Activated CD4-positive, alpha-beta memory T cell treated with anti-CD3 and anti-CD28 coated beads for 36 hours (primary cell): ENCODE measurements around the gene CHD9. TPM values are rescaled to one million over a fixed set of nuclear protein-coding genes. Genes with fewer than 3 reads are reported as not detected.

ENCODE experiments used
- CTCF ChIA-PET: fragments of 350-600 bp; sonication (Branson Sonifier 250); formaldehyde crosslinking; loops from one replicate; lab custom pipeline; 2021; ENCODE audit warnings: antibody characterized with exemption, inconsistent platforms; lab: Charles Lee
- POLR2A ChIA-PET: fragments of 350-600 bp; sonication (Branson Sonifier 250); formaldehyde crosslinking; loops from one replicate; lab custom pipeline; 2021; ENCODE audit warnings: antibody characterized with exemption; lab: Charles Lee
- DNase-seq: peaks from one replicate; pipeline ENCODE4 v3.0.0-alpha.2; 2020
- H3K27ac Mint-ChIP-seq: one replicate; pipeline ENCODE4 v1.8.0; 2021; ENCODE audit warnings: mixed read lengths
- H3K27me3 Mint-ChIP-seq: one replicate; pipeline ENCODE4 v1.8.0; 2021; ENCODE audit warnings: mixed read lengths
- H3K36me3 Mint-ChIP-seq: one replicate; pipeline ENCODE4 v1.8.0; 2021; ENCODE audit warnings: mixed read lengths
- H3K4me1 Mint-ChIP-seq: one replicate; pipeline ENCODE4 v1.8.0; 2021; ENCODE audit warnings: low read depth, mixed read lengths
- H3K4me3 Mint-ChIP-seq: one replicate; pipeline ENCODE4 v1.8.0; 2021; ENCODE audit warnings: mild to moderate bottlenecking, mixed read lengths
- H3K9me3 Mint-ChIP-seq: one replicate; pipeline ENCODE4 v1.8.0; 2021; ENCODE audit warnings: mixed read lengths
- intact Hi-C: fragments of 100-400 bp; cut with micrococcal nuclease; formaldehyde crosslinking; loops from one replicate; pipeline ENCODE4 v1.15.1; 2023
- total RNA-seq, 2 experiments: library from RNA; stranded (reverse); gene quantifications; one replicate each; pipeline ENCODE4 v1.2.3, GENCODE V29; 2021

CHD9 gene
- total RNA-seq, 2 experiments from 2014 or later = 15.0 to 15.5 TPM

GRCh38 chr16:53082509-53082908 lies 27.7 kb downstream of the CHD9 start:
- H3K36me3 Mint-ChIP-seq = no peaks in the 10 kb centered on the region
- H3K4me1 Mint-ChIP-seq = peaks cover 2% of the 10 kb centered on the region
- no peak overlapping the region for H3K4me3 Mint-ChIP-seq
- H3K9me3 Mint-ChIP-seq = no peaks in the 10 kb centered on the region
- CTCF ChIA-PET = interaction anchor here (0.7 kb wide), 1 partner anchor 28 kb away, joined by 3 read pairs; the partner anchor contains the start of gene CHD9
- intact Hi-C loops = no loop called here
- POLR2A ChIA-PET = no interaction called here
- no peak for DNase-seq
- H3K27me3 Mint-ChIP-seq = no peaks in the 10 kb centered on the region
- no peak overlapping the region for H3K27ac Mint-ChIP-seq

DNA sequence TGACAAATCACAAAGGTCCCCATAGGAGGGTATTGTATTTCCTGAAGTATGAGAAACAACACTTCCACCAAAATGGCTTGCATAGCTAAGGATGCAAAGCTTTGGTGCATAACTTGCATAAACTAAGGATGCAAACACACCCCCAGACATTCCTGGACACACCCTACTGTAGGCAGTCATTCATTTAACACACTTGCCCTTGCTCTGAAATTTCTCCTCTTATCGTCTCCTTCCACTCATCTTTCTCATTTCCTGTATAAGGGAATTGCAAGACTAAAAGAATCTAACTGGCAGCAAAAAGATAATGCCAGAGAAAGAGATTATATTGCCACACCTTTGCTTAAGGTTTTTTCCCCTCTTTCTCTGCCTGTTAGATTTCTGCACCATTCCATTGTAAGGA lies 28.3 kb downstream of the CHD9 start:
- no peaks in the 10 kb centered on the region for H3K9me3 Mint-ChIP-seq
- DNase-seq = no peak
- intact Hi-C loops = no loop called here
- H3K4me3 Mint-ChIP-seq = no peak overlapping the region
- CTCF ChIA-PET = no interaction called here
- H3K36me3 Mint-ChIP-seq = no peaks in the 10 kb centered on the region
- POLR2A ChIA-PET = no interaction called here
- peaks cover under 1% of the 10 kb centered on the region for H3K4me1 Mint-ChIP-seq
- H3K27ac Mint-ChIP-seq = no peak overlapping the region
- no peaks in the 10 kb centered on the region for H3K27me3 Mint-ChIP-seq

- Mint-ChIP-seq H3K9me3 (no peaks in the 10 kb centered on the region), H3K4me3 (no peak overlapping the region), H3K4me1 (no peaks in the 10 kb centered on the region), H3K27me3 (no peaks in the 10 kb centered on the region), H3K36me3 (no peaks in the 10 kb centered on the region), H3K27ac (no peak overlapping the region)
- intact Hi-C loops = no loop called here
- no peak for DNase-seq
- ChIA-PET CTCF (no interaction called here), POLR2A (no interaction called here)
Measured at GRCh38 chr16:53084141-53084541, 29.4 kb downstream of the CHD9 start.

- intact Hi-C loops = no loop called here
- Mint-ChIP-seq H3K4me1 (no peaks in the 10 kb centered on the region), H3K4me3 (no peak overlapping the region), H3K9me3 (no peaks in the 10 kb centered on the region), H3K36me3 (no peaks in the 10 kb centered on the region), H3K27ac (no peak overlapping the region), H3K27me3 (no peaks in the 10 kb centered on the region)
- ChIA-PET POLR2A (no interaction called here), CTCF (no interaction called here)
- no peak for DNase-seq
Measured at GRCh38 chr16:53084746-53085334, 30.0 kb downstream of the CHD9 start.

GRCh38 chr16:53085369-53085843 lies 30.6 kb downstream of the CHD9 start:
- Mint-ChIP-seq H3K27me3 (no peaks in the 10 kb centered on the region), H3K4me1 (peaks cover 5% of the 10 kb centered on the region), H3K27ac (no peak overlapping the region), H3K36me3 (no peaks in the 10 kb centered on the region), H3K4me3 (no peak overlapping the region), H3K9me3 (no peaks in the 10 kb centered on the region)
- POLR2A ChIA-PET = no interaction called here
- intact Hi-C loops = no loop called here
- DNase-seq = no peak
- CTCF ChIA-PET = interaction anchor here (1.2 kb wide), 1 partner anchor 80 kb away, joined by 3 read pairs; no protein-coding TSS in a partner anchor

GRCh38 chr16:53085931-53086421 lies 31.2 kb downstream of the CHD9 start:
- DNase-seq = no peak
- intact Hi-C loops = no loop called here
- H3K4me1 Mint-ChIP-seq = peaks cover 11% of the 10 kb centered on the region
- POLR2A ChIA-PET = no interaction called here
- H3K36me3 Mint-ChIP-seq = no peaks in the 10 kb centered on the region
- no peak overlapping the region for H3K4me3 Mint-ChIP-seq
- H3K27ac Mint-ChIP-seq = no peak overlapping the region
- CTCF ChIA-PET = interaction anchor here (1.2 kb wide), 1 partner anchor 80 kb away, joined by 3 read pairs; no protein-coding TSS in a partner anchor
- H3K27me3 Mint-ChIP-seq = no peaks in the 10 kb centered on the region
- H3K9me3 Mint-ChIP-seq = no peaks in the 10 kb centered on the region

- no peak for DNase-seq
- CTCF ChIA-PET = interaction anchor here (1.0 kb wide), 1 partner anchor 32 kb away, joined by 3 read pairs; the partner anchor contains the start of gene CHD9
- peaks cover 20% of the 10 kb centered on the region for H3K4me1 Mint-ChIP-seq
- H3K9me3 Mint-ChIP-seq = no peaks in the 10 kb centered on the region
- H3K4me3 Mint-ChIP-seq = no peak overlapping the region
- no peaks in the 10 kb centered on the region for H3K27me3 Mint-ChIP-seq
- intact Hi-C loops = no loop called here
- no peak overlapping the region for H3K27ac Mint-ChIP-seq
- POLR2A ChIA-PET = no interaction called here
- H3K36me3 Mint-ChIP-seq = no peaks in the 10 kb centered on the region
Measured at GRCh38 chr16:53087101-53087500, 32.3 kb downstream of the CHD9 start.

DNA sequence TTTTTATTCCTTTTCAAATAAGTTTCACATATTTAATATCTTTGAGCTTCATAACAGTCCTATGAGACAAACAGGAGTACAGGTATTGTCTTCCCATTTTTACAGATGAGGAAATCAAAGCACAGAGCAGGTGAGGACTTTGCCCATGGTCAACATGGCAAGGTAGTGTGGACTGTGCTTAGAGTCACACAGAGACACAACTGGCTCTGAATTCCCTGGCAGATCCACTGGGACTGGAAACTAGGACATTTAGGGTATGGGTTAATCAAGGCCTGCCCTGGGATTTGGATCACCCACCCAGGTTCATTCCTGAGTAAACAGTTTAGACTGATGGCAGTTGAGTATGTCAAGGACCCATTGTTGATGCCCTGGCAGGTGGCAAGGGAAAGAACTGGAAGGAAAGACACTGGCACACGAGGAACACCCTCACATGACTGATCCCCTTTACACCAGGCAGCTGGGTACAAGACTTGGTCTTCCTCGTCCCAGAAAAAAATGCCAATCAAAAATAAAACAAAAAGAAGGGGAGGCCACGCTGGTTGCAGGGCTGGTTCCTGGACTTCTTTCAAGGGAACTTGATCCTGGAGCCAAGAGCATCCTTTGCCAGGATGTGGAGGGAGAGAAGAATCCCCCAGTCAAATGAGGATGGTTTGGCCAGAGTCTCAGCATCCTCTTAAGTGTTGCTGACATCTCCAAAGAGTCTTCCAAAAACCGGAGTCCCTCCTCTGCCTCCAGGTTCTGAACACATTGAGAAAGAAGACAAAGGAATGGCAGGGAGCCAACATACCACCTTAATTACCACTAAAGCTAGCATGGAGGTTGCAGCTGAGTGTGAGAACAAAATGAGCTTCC lies 34.9 kb downstream of the CHD9 start:
- ChIA-PET POLR2A (interaction anchor here (0.6 kb wide), 1 partner anchor 80 kb away, joined by 5 read pairs; no protein-coding TSS in a partner anchor), CTCF (interaction anchor here (0.7 kb wide), 1 partner anchor 168 kb away, joined by 3 read pairs; no protein-coding TSS in a partner anchor)
- Mint-ChIP-seq H3K9me3 (no peaks in the 10 kb centered on the region), H3K36me3 (no peaks in the 10 kb centered on the region), H3K4me1 (peaks cover 20% of the 10 kb centered on the region), H3K27ac (no peak overlapping the region), H3K27me3 (no peaks in the 10 kb centered on the region), H3K4me3 (no peak overlapping the region)
- intact Hi-C loops = no loop called here
- no peak for DNase-seq

- no peaks in the 10 kb centered on the region for H3K36me3 Mint-ChIP-seq
- DNase-seq = no peak
- no peaks in the 10 kb centered on the region for H3K27me3 Mint-ChIP-seq
- CTCF ChIA-PET = interaction anchor here (0.8 kb wide), 1 partner anchor 36 kb away, joined by 3 read pairs; the partner anchor contains the start of gene CHD9
- peaks cover 20% of the 10 kb centered on the region for H3K4me1 Mint-ChIP-seq
- no peak overlapping the region for H3K4me3 Mint-ChIP-seq
- intact Hi-C loops = no loop called here
- POLR2A ChIA-PET = interaction anchor here (0.6 kb wide), 1 partner anchor 21 kb away, joined by 3 read pairs; no protein-coding TSS in a partner anchor
- H3K27ac Mint-ChIP-seq = no peak overlapping the region
- no peaks in the 10 kb centered on the region for H3K9me3 Mint-ChIP-seq
Measured at GRCh38 chr16:53090286-53090590, 35.4 kb downstream of the CHD9 start.

GRCh38 chr16:53090591-53091411 lies 36.0 kb downstream of the CHD9 start:
- ChIA-PET CTCF (interaction anchor here (0.8 kb wide), 1 partner anchor 36 kb away, joined by 3 read pairs; the partner anchor contains the start of gene CHD9), POLR2A (interaction anchor here (0.6 kb wide), 1 partner anchor 22 kb away, joined by 3 read pairs; no protein-coding TSS in a partner anchor)
- Mint-ChIP-seq H3K27me3 (no peaks in the 10 kb centered on the region), H3K9me3 (no peaks in the 10 kb centered on the region), H3K4me1 (peaks cover 20% of the 10 kb centered on the region), H3K36me3 (no peaks in the 10 kb centered on the region), H3K27ac (no peak overlapping the region), H3K4me3 (no peak overlapping the region)
- peak; percentile 16 for DNase-seq
- intact Hi-C loops = no loop called here

DNA sequence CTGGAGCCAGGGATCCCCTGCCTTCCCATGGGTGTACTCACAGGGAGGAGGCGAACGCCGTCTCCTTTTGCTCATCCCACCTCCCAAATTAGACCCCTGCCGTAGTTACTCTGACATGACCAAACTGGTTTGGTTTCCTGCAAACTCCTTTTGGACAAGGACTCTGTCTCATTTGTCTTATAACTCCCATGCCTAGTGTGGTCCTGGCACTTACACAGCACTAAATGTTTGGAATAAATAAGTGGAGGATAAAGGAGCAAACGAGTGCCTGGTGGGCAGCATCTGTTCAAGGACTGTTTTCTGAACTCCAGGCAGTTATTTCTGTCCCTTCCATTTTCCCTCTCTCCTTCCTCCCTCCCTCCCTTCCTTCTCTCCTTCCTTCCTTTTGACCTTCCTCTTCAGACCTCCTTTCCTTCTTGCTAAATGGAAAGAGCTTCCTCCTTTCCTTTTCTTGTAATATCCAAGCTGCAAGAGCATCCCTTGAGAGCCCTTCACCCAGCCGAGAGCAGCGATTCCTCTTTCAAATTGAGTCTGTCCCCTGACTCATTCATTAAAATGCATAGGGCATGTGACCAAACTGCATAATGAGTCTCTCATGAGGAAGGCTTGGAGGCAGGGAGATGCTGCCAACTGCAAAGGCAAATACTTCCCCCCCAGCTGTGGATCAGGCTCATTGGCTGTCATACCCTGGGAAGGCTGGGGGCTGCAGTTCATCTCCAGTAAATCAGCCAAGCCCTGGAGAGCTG lies 36.8 kb downstream of the CHD9 start:
- Mint-ChIP-seq H3K36me3 (no peaks in the 10 kb centered on the region), H3K27ac (no peak overlapping the region), H3K9me3 (no peaks in the 10 kb centered on the region), H3K27me3 (no peaks in the 10 kb centered on the region), H3K4me1 (peaks cover 20% of the 10 kb centered on the region), H3K4me3 (no peak overlapping the region)
- intact Hi-C loops = no loop called here
- CTCF ChIA-PET = no interaction called here
- peak; percentile 39 for DNase-seq
- POLR2A ChIA-PET = no interaction called here
